Measurements from ENCODE around the gene SLX4.
A peak's percentile ranks its signal among the peaks of the same experiment; 100 is the strongest.
"Not testable (repeated sequence)": the region's sequence is repeated elsewhere in the genome, so short reads cannot be mapped to it uniquely, and the experiment has no call there.

The SLX4 gene

DNA sequence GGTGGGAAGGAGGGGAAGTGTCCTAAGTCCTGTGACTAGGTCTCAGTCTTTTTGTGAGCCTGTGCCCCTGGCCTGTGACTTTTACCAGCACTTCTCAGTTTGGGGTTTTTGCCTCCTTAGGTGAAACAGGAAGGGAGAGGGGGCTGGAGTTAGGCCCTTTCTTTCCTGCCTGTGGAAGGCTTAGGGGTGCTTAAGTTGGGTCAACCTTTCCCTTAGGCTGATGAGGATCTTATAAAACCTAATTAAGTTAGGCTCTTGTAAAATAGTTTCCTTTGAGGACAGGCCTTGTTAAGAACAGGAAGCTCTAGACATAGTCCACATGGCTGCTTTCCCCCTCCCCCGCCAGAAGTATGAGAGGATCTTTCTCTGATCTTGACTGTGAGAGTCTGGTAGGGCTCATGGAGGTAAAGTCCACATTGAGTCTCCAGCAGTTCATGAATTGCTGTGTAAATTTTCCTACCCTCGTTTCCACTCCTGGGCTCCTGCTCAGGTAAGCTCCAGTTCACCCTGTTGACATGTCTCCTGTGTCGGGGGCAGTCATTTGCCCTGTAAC lies 26.0 kb upstream of the SLX4 start:
- Histone ChIP-seq H3K27me3 (ENCODE audit: control insufficient read depth, insufficient read depth, low read length) (no peaks in the 10 kb centered on the region), H3K4me3 (ENCODE audit: low read length) (no peak overlapping the region), H3K9me3 (replicated peaks; ENCODE audit: low read length) (no peaks in the 10 kb centered on the region), H3K9ac (ENCODE audit: low read depth, low read length) (no peak overlapping the region), H3K4me2 (ENCODE audit: low read length) (no peak overlapping the region), H3K36me3 (ENCODE audit: insufficient read depth, low read length) (no peaks in the 10 kb centered on the region), H3K4me1 (ENCODE audit: control insufficient read depth, insufficient read depth, low read length) (no peaks in the 10 kb centered on the region)

- H3K9ac ChIP-seq (ENCODE audit: low read depth, low read length) = no peak overlapping the region
- H3K4me2 ChIP-seq (ENCODE audit: low read length) = no peak overlapping the region
- no peak overlapping the region for H3K4me3 ChIP-seq (ENCODE audit: low read length)
- no peaks in the 10 kb centered on the region for H3K27me3 ChIP-seq (ENCODE audit: control insufficient read depth, insufficient read depth, low read length)
- H3K4me1 ChIP-seq (ENCODE audit: control insufficient read depth, insufficient read depth, low read length) = no peaks in the 10 kb centered on the region
- H3K9me3 ChIP-seq (replicated peaks; ENCODE audit: low read length) = no peaks in the 10 kb centered on the region
- H3K36me3 ChIP-seq (ENCODE audit: insufficient read depth, low read length) = no peaks in the 10 kb centered on the region
Measured at GRCh38 chr16:3625911-3626732, 14.7 kb upstream of the SLX4 start.

- H3K4me2 ChIP-seq (ENCODE audit: low read length) = no peak overlapping the region
- no peaks in the 10 kb centered on the region for H3K36me3 ChIP-seq (ENCODE audit: insufficient read depth, low read length)
- H3K4me1 ChIP-seq (ENCODE audit: control insufficient read depth, insufficient read depth, low read length) = no peaks in the 10 kb centered on the region
- no peak overlapping the region for H3K4me3 ChIP-seq (ENCODE audit: low read length)
- no peak overlapping the region for H3K9ac ChIP-seq (ENCODE audit: low read depth, low read length)
- H3K9me3 ChIP-seq (replicated peaks; ENCODE audit: low read length) = no peaks in the 10 kb centered on the region
- no peaks in the 10 kb centered on the region for H3K27me3 ChIP-seq (ENCODE audit: control insufficient read depth, insufficient read depth, low read length)
Measured at GRCh38 chr16:3625331-3625730, 13.9 kb upstream of the SLX4 start.

GRCh38 chr16:3623642-3624041 lies 12.2 kb upstream of the SLX4 start:
- H3K4me3 ChIP-seq (ENCODE audit: low read length) = no peak overlapping the region
- no peaks in the 10 kb centered on the region for H3K9me3 ChIP-seq (replicated peaks; ENCODE audit: low read length)

GRCh38 chr16:3618769-3619141 lies 7.3 kb upstream of the SLX4 start:
- Histone ChIP-seq H3K27me3 (ENCODE audit: control insufficient read depth, insufficient read depth, low read length) (no peaks in the 10 kb centered on the region), H3K36me3 (ENCODE audit: insufficient read depth, low read length) (peaks cover 5% of the 10 kb centered on the region), H3K4me2 (ENCODE audit: low read length) (no peak overlapping the region), H3K4me1 (ENCODE audit: control insufficient read depth, insufficient read depth, low read length) (no peaks in the 10 kb centered on the region), H3K4me3 (ENCODE audit: low read length) (no peak overlapping the region), H3K9me3 (replicated peaks; ENCODE audit: low read length) (no peaks in the 10 kb centered on the region), H3K9ac (ENCODE audit: low read depth, low read length) (no peak overlapping the region)

More at GRCh38 chr16:3623642-3624041, 12.2 kb upstream of the SLX4 start:
- Histone ChIP-seq H3K36me3 (ENCODE audit: insufficient read depth, low read length) (no peaks in the 10 kb centered on the region), H3K4me2 (ENCODE audit: low read length) (no peak overlapping the region), H3K9ac (ENCODE audit: low read depth, low read length) (no peak overlapping the region), H3K27me3 (ENCODE audit: control insufficient read depth, insufficient read depth, low read length) (no peaks in the 10 kb centered on the region), H3K4me1 (ENCODE audit: control insufficient read depth, insufficient read depth, low read length) (no peaks in the 10 kb centered on the region)

GRCh38 chr16:3612510-3613466 lies 1.4 kb upstream of the SLX4 start:
- Histone ChIP-seq H3K36me3 (ENCODE audit: insufficient read depth, low read length) (peaks cover 9% of the 10 kb centered on the region), H3K9ac (ENCODE audit: low read depth, low read length) (peak overlapping the region; percentile 97), H3K27me3 (ENCODE audit: control insufficient read depth, insufficient read depth, low read length) (no peaks in the 10 kb centered on the region)

GRCh38 chr16:3610698-3611145 lies 684 bp downstream of the SLX4 start:
- peak overlapping the region; percentile 97 for H3K9ac ChIP-seq (ENCODE audit: low read depth, low read length)
- H3K36me3 ChIP-seq (ENCODE audit: insufficient read depth, low read length) = peaks cover 13% of the 10 kb centered on the region
- no peaks in the 10 kb centered on the region for H3K27me3 ChIP-seq (ENCODE audit: control insufficient read depth, insufficient read depth, low read length)
- no peaks in the 10 kb centered on the region for H3K9me3 ChIP-seq (replicated peaks; ENCODE audit: low read length)
- H3K4me3 ChIP-seq (ENCODE audit: low read length) = peak overlapping the region; percentile 99
- H3K4me2 ChIP-seq (ENCODE audit: low read length) = peak overlapping the region; percentile 96
- H3K4me1 ChIP-seq (ENCODE audit: control insufficient read depth, insufficient read depth, low read length) = peaks cover 11% of the 10 kb centered on the region

More at GRCh38 chr16:3612510-3613466, 1.4 kb upstream of the SLX4 start:
- H3K9me3 ChIP-seq (replicated peaks; ENCODE audit: low read length) = no peaks in the 10 kb centered on the region
- peak overlapping the region; percentile 89 for H3K4me2 ChIP-seq (ENCODE audit: low read length)
- H3K4me3 ChIP-seq (ENCODE audit: low read length) = peak overlapping the region; percentile 99
- peaks cover 11% of the 10 kb centered on the region for H3K4me1 ChIP-seq (ENCODE audit: control insufficient read depth, insufficient read depth, low read length)

DNA sequence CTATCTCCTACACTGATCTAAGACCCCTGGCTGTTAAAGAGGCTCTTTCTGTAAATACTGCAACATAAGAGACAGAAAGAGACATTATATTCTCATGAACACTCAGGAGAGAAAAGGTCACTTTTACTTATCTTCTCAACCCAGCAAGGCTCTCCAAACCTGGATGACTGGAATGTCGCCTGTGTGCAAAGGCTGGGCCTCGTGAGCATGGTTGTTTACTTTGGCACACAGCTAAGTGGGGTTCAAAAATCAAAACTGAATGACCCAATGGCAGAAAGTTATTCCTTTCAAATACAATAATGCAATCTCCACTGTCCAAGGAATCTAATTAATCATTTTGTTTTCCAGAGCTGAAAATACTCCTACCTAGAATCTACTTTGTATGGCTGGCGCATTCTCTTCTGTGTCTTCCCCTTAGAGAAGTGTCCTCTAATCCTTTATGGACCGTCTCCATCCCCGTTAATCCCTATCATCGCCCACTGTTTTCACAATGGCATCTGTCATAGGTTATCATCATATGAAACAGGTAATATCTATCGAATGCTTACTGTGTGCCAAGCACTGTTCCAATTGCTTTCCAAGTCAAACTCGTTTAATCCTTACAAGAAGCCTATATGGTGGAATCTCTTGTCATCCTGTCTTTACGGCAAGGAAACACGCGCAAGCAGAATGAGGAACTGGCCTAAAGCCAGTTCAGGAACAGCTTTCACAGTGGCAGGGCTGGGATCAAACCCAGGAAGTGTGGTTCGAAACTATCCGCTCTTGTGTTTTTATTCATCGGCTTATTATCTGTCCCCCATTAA lies 1.3 kb downstream of the SLX4 start:
- Histone ChIP-seq H3K4me2 (ENCODE audit: low read length) (peak overlapping the region; percentile 96), H3K27me3 (ENCODE audit: control insufficient read depth, insufficient read depth, low read length) (no peaks in the 10 kb centered on the region), H3K9ac (ENCODE audit: low read depth, low read length) (peak overlapping the region; percentile 97), H3K4me1 (ENCODE audit: control insufficient read depth, insufficient read depth, low read length) (peaks cover 11% of the 10 kb centered on the region), H3K9me3 (replicated peaks; ENCODE audit: low read length) (no peaks in the 10 kb centered on the region), H3K4me3 (ENCODE audit: low read length) (peak overlapping the region; percentile 99), H3K36me3 (ENCODE audit: insufficient read depth, low read length) (peaks cover 8% of the 10 kb centered on the region)

GRCh38 chr16:3608976-3609375 lies 2.4 kb downstream of the SLX4 start:
- not testable (repeated sequence) for H3K27me3 ChIP-seq (ENCODE audit: control insufficient read depth, insufficient read depth, low read length); H3K9me3 ChIP-seq (replicated peaks; ENCODE audit: low read length); H3K9ac ChIP-seq (ENCODE audit: low read depth, low read length); H3K4me3 ChIP-seq (ENCODE audit: low read length); H3K4me2 ChIP-seq (ENCODE audit: low read length)
- peaks cover 11% of the 10 kb centered on the region for H3K4me1 ChIP-seq (ENCODE audit: control insufficient read depth, insufficient read depth, low read length)
- H3K36me3 ChIP-seq (ENCODE audit: insufficient read depth, low read length) = peaks cover 11% of the 10 kb centered on the region

GRCh38 chr16:3608069-3608468 lies 3.3 kb downstream of the SLX4 start:
- Histone ChIP-seq H3K9me3 (replicated peaks; ENCODE audit: low read length) (no peaks in the 10 kb centered on the region), H3K36me3 (ENCODE audit: insufficient read depth, low read length) (peaks cover 15% of the 10 kb centered on the region), H3K9ac (ENCODE audit: low read depth, low read length) (no peak overlapping the region), H3K4me2 (ENCODE audit: low read length) (no peak overlapping the region), H3K4me1 (ENCODE audit: control insufficient read depth, insufficient read depth, low read length) (peaks cover 11% of the 10 kb centered on the region), H3K27me3 (ENCODE audit: control insufficient read depth, insufficient read depth, low read length) (no peaks in the 10 kb centered on the region), H3K4me3 (ENCODE audit: low read length) (no peak overlapping the region)

Data from skeletal muscle satellite cell (primary cell).